Measurements from ENCODE around the gene TNFRSF17. TPM values are rescaled to one million over a fixed set of nuclear protein-coding genes. Genes with fewer than 3 reads are reported as not detected.
A peak's percentile ranks its signal among the peaks of the same experiment; 100 is the strongest.
"Not testable (repeated sequence)": the region's sequence is repeated elsewhere in the genome, so short reads cannot be mapped to it uniquely, and the experiment has no call there.

Gene TNFRSF17
- total RNA-seq, 1 donor from 2014 or later: 0.46 TPM

DNA sequence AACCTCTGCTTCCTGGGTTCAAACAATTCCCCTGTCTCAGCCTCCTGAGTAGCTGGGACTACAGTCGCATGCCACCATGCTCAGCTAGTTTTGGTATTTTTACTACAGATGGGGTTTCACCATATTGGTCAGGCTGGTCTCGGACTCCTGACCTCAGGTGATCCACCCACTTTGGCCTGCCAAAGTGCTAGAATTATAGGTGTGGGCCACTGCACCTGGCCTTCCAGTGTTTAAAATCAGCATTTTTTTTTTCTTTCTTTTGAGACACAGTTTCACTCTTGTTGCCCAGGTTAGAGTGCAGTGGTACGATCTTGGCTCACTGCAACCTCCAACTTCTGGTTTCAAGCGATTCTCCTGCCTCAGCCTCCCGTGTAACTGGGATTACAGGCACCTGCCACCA is 5.3 kb downstream of the TNFRSF17 start:
- DNase-seq (ENCODE audit: low spot score): not testable (repeated sequence)

DNA sequence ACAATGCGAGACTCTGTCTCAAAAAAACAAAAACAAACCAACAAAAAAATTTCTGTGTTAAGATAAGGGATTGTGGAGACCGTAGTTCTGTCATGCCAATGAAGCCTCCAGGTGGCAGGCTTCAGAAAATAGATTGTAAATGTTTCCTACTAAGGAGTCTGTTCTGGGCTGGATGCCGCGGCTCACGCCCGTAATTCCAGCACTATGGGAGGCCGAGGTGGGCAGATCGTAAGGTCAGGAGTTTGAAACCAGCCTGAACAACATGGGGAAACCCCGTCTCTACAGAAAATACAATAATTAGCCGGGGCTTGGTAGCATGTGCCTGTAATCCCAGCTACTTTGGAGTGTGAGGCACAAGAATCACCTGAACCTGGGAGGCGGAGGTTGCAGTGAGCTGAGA is 7.1 kb downstream of the TNFRSF17 start:
- no peak for DNase-seq (ENCODE audit: low spot score)

DNA sequence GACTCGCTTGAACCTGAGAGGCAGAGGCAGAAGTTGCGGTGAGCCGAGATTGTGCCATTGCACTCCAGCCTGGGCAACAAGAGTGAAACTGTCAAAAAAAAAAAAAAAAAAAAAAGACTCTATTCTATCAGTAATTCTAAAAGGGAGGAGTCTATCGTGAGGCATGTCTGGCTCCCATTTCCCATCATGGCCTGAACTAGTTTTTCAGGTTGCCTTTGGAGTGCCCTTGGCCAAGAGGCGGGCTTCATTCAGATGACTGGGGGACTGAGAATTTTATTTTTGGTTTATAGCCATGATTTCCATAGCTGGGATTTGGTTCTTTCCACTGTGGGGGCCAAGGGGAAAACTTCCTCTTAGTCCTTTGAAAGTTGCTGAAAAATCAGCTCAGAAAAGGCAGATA is 8.1 kb downstream of the TNFRSF17 start:
- DNase-seq (ENCODE audit: low spot score): no peak

DNA sequence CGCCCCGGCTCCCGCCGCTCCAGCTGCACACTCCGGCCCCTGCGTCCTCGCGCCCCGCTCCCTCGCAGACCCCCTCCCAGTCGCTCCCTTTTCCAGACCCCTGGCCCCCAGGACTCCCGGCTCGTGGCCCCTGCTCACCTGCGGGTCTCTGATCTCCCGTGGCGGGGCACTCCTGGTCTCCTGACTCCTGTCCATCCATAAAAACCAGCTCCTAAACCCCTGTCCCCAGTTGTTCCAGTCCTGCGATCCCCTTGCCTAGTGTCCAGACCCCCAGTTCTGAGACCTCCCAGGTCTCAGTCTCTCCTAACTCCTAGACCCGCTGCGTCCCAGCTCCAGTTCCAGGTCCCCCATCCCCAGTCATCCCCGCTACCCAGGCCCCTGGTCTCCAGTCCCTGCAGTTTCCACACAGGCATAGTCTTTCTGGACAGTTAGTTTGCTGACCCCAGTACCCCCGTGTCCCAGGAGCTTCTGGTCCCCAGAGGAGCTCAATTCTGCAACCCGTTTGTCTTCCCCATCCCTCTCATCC is 11.9 kb downstream of the TNFRSF17 start:
- DNase-seq (ENCODE audit: low spot score): no peak

DNA sequence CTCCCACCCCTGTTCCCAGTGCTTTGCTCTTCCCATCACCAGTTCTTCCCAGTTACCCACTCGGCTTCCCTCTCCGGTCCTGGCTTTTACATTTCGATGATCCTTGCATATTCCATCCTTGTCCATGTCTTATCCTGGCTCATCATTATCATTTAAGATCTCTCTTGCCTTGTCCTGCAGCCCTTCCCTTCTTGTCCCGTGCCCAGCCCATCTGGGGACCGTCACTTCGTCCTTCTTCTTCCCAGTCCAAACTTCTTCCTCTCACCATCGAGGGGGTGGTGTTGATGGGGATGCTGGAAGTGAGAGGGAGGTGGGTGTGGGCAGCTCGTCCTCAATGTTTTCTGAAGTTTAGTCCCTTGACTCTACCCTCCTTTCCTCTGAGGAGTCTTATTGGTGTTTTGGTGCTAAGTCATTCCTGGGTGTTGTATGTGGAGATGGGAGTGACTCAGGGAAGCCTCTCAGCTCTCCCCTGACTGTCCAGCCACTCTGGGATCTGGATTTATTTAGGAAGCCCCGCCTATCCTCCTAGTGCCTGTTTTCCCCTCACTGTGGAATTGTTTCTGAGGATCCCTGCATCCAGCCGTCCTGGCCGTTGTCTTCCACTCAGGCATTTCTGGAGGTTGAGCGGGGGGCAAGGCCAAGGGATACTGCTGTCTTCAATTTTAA is 12.5 kb downstream of the TNFRSF17 start:
- no peak for DNase-seq (ENCODE audit: low spot score)

DNA sequence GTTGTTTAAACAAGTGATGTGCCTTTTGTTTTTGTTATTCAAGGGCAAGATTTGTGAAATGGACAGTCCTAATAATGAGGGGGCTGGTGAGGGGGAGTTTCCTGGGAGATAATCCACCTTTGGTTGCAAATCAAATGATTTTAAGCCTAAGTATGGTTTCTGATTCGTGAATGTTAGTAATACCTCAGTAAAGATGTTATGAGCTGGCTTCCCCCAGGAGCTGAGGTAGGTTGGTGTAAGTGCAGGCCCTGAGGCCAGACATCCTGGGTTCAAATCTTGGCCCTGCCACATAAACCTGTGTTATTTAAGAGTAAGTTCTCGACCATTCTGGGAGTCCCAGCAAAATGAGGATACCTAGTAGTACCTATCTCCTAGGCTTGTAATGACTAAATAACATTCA is 13.1 kb downstream of the TNFRSF17 start:
- no peak for DNase-seq (ENCODE audit: low spot score)

DNA sequence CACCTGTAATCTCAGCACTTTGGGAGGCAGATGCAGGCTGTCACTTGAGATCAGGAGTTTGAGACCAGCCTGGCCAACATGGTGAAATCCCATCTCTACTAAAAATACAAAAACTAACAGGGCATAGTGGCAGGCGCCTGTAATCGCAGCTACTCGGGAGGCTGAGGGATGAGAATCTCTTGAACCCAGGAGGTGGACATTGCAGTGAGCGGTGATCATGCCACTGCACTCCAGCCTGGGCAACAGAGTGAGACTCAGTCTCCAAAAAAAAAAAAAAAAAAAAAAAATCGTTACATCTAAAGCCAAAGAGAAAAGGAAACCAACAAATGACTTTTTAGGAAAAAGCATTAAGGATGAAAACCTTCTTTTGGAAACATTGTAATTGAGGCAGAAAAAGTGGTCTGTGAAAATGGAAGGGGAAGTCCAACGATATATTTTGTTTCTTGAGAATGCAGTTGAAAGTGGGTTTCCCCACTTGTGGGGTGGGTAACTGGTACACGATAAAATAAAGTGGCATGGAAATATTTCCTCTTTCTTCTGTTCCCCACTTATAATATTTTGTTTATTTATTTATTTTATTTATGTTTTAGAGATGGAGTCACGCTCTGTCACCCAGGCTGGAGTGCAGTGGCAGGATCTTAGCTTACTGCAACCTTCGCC is 14.1 kb downstream of the TNFRSF17 start:
- DNase-seq (ENCODE audit: low spot score): no peak

DNA sequence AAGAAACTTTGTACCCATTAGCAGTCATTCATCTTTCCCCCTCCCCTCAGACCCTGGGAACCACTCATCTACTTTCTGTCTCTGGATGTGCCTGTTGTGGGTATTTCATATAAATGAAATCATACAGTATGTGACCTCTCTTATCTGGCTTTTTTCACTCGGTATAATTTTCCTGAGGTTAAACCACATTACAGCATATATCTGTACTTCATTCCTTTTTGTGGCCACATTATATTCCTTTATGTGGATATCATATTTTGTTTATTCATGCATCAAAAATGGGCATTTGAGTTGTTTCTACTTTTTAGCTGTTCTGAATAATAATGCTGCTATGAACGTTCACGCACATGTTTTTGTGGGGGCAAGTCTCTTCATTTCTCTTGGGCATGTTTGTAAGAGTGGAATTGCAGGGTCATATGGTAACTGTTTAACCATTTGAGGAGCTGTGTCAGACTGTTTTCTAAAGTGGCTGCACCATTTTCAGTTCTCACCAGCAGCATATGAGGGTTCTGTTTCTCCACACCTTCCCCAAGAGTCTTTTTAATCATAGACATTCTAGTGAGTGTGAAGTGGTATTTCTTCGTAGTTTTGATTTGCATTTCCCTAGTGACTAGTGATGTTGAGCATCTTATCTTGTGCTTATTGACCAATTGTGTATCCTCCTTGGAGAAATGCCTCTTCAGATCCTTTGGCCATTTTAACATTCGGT is 15.3 kb downstream of the TNFRSF17 start:
- DNase-seq (ENCODE audit: low spot score): no peak

DNA sequence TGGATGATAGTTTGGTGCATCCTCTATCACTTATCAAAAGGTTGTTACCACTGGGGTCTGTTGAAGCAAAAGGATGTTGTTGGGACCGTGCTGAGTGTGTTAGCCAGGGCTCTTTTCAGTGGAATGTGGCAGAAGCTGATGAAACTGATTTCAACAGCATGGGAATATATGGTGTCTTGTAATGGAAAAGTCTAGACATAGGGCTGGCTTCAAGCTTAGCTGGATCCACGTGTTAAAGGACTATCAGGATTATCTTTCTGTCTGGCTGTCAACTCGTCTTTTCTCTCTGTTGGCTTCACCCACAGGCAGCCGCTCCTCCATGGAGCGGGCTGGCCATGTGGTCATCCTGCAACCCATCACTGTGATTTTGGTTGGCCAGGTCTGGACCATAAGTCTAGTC is 20.2 kb downstream of the TNFRSF17 start:
- DNase-seq (ENCODE audit: low spot score): no peak

DNA sequence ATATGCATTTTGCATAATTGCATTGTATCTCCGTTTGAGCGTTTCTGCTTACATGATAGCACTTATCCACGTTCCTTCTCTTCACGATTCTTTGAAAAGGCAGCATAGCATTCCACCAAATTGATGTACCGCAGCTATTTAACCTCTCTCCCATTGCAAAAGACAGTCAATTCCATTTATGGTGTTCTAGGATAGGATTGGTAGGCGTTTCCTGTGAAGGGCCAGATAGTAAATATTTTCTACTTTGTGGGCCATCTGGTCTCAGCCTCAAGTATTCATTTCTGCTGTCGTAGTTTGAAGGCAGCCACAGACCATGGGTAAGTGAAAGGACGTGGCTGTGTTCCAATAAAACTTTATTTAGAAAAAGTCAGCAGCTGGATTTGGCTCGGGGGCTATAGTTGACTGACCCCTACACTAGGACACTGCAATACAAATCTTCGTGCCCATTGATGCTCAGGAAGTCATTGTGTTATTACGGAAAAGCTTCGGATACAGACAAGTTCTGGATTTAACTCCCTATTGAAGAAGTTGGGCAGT is 21.6 kb downstream of the TNFRSF17 start:
- no peak for DNase-seq (ENCODE audit: low spot score)

DNA sequence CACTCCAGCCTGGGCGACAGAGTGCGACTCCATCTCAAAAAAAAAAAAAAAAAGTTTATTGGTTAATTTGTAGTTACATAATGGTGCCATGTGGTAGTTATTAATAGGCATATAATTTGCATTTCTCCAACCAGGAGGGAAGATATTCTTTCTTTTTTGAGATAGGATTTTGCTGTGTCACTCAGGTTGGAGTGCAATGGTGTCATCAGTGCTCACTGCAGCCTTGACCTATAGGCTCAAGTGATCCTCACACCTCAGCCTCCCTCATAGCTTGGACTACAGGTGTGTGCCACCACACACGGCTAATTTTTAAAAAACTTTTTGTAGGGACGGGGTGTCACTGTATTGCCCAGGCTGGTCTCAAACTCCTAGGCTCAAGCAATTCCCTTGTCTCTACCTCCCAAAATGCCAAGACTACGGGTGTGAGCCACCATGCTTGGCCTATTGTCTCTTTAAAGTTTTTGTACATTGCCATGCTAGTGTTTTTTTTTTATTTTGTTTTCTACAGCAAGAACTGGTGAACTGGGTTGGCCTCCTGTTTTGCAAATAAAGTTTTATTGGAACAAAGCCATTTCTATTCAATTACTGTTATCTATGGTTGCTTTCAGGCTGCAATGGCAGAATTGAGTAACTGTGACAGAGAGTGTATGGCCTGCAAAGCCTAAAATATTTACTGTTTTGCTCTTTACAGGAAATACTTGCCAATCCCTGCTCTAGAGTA is 23.4 kb downstream of the TNFRSF17 start:
- DNase-seq (ENCODE audit: low spot score): no peak

DNA sequence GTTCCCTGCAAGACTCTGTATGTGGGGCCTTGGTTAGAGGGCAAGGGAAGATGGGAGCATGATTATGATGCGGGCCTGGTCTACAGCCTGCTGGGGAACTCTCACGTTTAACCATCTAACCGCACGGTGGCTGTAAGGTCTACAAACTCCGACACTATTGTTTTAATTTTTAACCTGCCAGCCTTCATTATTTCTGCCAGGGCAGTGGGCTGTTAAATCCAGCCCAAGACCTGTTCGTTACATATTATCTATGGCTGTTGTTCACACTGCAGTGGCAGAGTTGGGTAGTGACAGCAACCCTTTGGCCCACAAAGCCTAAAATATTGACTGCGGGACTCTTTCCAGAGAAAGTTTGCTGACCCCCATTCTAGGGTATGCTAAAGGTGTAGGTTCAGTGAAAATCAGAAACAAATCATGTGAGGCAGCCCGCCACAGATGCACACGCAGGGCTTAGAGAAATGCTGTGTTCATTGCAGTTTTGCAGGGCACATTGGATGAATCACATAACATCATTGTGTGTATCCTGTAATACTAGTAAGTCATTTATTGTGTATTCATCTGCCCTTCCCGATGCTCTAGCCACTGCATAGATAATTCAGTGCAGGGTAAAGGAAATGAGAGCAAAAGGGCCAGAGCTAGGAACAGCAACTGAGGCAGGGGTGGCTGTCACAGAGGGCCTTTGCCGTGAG is 25.8 kb downstream of the TNFRSF17 start:
- no peak for DNase-seq (ENCODE audit: low spot score)

DNA sequence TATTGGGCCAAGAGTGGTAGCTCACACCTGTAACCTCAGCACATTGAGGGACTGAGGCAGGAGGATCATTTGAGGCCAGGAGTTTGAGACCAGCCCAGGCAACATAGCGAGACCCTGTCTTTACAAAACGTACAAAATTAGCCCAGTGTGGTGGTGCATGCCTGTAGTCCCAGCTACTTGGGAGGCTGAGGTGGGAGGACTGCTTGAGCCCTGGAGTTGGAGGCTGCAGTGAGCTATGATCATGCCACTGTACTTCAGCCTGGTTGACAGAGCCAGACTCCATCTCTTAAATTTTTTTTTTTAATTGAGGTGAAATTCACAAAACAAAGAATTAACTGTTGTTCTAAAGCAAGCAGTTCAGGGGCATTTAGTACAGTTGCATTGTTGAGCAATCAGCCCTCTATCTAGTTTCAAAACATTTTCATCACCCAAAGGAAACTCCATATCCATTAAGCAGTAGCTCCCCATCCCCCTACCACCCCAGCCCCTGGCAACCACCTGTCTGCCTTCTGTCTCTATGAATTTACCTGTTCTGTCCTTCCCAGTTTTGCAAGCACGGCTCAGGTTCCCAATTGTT is 27.1 kb downstream of the TNFRSF17 start:
- DNase-seq (ENCODE audit: low spot score): no peak

DNA sequence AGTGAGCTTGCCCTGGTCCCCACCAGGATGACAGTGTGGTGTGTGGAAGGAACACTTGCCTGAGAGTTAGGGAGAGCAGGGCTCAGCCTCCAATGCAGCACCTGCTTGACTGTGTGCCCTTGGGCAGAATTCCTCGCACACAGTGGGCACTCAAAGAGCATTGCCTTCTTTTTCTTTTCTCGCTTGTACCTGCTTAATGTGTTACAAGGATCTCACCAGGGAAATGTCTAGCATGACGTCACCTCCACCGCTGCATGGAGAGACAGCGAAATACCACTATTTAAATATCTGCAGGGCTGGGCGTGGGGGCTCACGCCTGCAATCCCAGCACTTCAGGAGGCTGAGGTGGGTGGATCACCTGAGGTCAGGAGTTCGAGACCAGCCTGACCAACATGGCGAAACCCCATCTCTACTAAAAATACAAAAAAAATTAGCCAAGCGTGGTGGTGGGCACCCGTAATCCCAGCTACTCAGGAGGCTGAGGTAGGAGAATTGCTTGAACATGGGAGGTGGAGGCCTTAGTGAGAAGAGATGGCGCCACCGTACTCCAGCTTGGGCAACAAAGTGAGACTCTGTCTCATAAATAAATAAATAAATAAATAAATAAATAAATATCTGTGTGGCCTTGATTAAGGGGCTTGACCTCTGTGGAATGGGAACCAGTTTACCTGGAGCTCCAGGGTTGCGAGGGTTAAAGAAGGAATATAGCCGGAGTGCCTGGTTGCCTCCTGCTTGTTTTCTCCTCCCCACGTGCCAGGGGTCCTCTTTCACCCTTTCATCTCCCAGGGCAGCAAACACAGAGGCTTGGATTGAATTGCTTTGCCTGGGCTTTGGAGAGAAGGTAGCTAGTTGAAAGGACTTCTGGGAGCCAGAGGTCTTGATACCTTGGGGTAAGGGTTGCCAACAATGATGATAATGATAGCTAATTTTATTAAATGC is 27.8 kb downstream of the TNFRSF17 start:
- no peak for DNase-seq (ENCODE audit: low spot score)

DNA sequence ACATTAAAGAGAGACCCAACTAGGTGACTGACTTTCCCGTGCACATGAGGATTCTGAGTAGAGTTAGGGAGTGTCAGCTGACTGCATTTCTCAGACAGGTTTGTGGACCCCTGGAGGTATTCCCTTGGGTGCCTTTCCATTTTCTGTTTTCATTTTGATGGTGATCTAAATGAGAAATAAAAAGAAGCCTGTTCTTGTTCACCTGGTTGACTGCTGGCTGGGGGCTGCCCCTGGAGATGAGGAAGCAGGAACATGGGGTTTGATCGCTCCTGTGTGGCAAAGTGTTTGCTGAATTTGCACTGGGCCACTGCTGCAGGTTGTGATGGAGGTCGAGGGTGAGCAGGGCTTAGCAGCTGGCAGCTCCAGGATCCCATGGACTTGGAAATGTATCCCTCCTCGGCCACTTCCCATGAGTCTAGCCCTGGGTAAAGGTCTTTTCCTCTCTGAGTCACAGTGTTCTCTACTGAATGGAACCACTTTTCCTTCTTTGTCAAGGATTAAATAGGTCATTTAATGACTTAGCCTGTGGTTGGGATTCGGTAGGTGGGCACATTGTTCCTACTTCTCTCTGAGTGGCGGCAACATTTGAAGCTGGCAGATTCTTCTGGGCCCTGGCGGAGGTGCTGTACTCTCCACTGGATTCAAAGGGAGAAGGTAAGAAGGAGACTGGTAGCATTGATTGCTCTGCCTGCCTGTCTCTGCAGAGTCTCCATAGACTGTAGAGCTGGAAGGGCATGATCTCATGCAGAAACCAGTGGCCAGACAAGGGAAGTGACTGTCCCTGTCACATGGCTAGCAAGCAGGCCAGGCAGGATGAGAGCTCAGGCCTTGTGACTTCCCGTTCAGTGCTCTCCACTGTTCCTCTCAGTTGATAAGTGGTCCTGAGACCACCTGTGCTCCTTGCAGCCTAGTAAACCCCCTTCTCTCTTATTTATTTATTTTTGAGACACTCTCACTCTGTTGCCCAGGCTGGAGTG is 29.4 kb downstream of the TNFRSF17 start:
- peak; percentile 48 for DNase-seq (ENCODE audit: low spot score)

DNA sequence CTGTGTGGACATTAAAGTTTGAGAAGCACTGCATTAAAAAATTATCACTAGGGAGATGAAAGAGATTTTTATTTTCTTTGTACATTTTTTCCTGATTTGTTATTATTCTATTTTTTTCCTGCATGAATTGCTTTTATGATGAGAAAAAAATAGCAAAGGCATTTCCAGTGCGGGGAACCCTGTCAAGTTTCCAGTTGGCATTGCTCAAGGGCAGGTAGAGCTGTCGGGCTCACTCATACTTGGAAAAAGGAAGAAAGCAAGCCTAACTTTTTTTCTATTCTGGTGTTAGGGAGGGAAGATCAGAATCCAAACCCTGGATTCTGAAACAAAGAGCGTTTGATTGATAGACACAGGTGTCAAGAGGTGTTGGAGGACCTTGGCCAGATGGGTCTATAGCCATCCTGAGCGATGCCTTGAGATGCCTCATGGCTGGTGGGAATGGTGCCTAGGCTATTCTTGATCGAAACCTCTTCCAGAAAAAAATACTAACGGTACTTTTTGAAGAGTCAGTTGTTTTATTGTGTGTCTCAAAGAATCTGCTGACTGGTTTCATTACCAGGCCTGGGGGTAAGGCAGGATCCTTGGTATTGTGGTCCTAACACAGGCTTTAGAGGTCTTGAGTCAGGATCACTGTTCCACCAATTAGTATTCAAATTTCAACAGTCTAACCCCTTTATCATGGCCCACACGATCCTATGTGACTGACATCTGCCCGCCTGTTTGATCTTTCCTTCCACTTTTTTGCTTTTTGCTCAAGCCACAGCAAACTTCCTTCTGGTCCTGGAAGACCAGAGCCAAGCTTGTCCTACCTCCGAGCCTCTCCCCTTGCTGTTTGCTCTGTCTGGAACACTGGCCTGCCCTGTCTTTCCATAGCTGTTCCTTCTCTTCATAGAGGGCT is 31.7 kb downstream of the TNFRSF17 start:
- no peak for DNase-seq (ENCODE audit: low spot score)

DNA sequence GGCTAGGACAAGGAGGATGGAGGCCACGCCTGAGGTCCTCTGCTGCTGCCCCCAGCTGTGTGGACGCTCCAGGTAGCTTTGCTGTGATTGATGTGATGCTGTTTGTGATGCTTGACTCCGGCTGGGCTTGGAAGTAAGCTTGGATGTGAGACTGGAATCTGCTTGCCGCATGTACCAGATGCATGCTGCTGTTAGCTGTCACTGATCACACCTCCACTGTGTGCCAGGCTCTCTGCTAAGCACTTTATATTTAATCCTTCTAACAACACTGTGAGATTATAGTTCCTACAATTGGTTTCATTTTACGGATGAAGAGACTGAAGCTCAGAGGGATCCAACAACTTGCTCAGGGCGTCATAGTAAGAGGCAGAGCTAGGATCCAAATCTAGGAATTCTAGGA is 35.0 kb downstream of the TNFRSF17 start:
- DNase-seq (ENCODE audit: low spot score): no peak

All from mucosa of gallbladder (tissue), 1 donor.